ENCODE data around the gene ACAA1.
"Not testable (repeated sequence)": the region's sequence is repeated elsewhere in the genome, so short reads cannot be mapped to it uniquely, and the experiment has no call there.

ACAA1 gene

DNA sequence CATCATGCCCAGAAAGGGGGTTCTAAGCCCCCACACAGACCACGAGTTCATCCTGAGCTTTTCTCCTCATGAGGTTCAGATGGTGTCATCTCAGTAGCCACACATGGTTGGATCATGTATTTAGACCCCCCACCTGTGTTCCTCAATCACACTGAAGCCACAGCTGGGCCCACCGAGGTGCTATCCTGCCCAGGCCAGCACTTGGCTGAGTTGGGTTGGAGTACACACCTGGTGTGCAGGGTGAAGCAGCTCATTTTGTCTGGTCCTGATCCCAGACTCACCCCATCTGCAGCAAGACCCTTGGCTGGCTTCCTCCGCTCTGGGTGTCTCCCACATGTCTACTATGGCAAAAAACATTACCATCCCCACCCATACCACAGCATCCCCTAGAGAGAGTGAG, 41.9 kb downstream of the ACAA1 start:
- H3K27me3 Mint-ChIP-seq (ENCODE audit: low read depth, poor library complexity): peaks cover 50% of the 10 kb centered on the region
- no peak overlapping the region for H3K4me3 Mint-ChIP-seq

DNA sequence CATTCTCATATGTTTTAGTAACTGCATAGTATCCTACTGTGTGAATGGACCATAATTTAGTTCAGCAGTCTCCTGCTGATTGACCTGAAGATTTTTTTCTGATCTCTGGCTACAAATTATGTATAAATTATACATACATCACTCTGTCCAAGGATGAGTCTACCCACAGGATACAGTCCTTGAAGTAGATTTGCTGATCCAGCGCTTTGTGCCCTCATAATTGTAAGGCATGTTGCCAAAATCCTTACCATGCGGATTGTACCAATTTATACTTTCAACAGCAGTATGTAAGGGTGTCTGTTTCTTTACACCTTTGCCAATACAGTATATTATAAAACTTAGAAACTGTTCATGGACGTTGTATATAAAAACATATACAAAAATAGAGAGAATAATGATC, 46.5 kb downstream of the ACAA1 start:
- peaks cover 59% of the 10 kb centered on the region for H3K27me3 Mint-ChIP-seq (ENCODE audit: low read depth, poor library complexity)
- H3K9me3 Mint-ChIP-seq: peaks cover 4% of the 10 kb centered on the region
- TF ChIP-seq, protein P1, sequence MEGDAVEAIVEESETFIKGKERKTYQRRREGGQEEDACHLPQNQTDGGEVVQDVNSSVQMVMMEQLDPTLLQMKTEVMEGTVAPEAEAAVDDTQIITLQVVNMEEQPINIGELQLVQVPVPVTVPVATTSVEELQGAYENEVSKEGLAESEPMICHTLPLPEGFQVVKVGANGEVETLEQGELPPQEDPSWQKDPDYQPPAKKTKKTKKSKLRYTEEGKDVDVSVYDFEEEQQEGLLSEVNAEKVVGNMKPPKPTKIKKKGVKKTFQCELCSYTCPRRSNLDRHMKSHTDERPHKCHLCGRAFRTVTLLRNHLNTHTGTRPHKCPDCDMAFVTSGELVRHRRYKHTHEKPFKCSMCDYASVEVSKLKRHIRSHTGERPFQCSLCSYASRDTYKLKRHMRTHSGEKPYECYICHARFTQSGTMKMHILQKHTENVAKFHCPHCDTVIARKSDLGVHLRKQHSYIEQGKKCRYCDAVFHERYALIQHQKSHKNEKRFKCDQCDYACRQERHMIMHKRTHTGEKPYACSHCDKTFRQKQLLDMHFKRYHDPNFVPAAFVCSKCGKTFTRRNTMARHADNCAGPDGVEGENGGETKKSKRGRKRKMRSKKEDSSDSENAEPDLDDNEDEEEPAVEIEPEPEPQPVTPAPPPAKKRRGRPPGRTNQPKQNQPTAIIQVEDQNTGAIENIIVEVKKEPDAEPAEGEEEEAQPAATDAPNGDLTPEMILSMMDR (IDR thresholded peaks at IDR 0.05): no peak
- H3K36me3 Mint-ChIP-seq (ENCODE audit: low read depth): no peaks in the 10 kb centered on the region
- no peaks in the 10 kb centered on the region for H3K4me1 Mint-ChIP-seq
- no peak overlapping the region for H3K27ac Mint-ChIP-seq
- no peak for DNase-seq
- H3K4me3 Mint-ChIP-seq: no peak overlapping the region

More for the DNA sequence above, 41.9 kb downstream of the ACAA1 start:
- TF ChIP-seq, protein P1 (IDR thresholded peaks at IDR 0.05): no peak
- Mint-ChIP-seq H3K9me3 (no peaks in the 10 kb centered on the region), H3K36me3 (ENCODE audit: low read depth) (no peaks in the 10 kb centered on the region), H3K4me1 (peaks cover 14% of the 10 kb centered on the region), H3K27ac (no peak overlapping the region)
- DNase-seq: no peak

DNA sequence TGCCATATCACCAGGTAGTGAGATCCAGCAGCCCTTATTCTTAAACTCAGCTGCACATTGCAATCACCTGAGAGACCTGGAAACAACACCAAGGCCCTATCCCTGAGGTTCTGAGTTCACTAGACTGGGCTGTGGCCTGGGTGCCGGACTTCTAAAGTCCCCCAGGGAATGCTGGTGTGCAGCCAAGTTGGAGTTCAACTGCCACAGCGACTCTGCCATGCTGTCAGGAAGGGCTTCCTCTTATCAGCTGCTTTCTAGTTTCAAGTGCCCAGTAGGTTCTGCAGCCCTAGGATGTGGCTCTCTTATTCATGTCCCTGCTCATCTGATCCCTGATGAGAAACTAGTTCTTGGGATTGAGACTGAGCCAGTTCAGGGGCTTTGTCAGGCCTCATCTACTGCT, 47.8 kb downstream of the ACAA1 start:
- H3K4me3 Mint-ChIP-seq: no peak overlapping the region
- peaks cover 14% of the 10 kb centered on the region for H3K9me3 Mint-ChIP-seq
- no peak overlapping the region for H3K27ac Mint-ChIP-seq
- no peaks in the 10 kb centered on the region for H3K4me1 Mint-ChIP-seq
- H3K27me3 Mint-ChIP-seq (ENCODE audit: low read depth, poor library complexity): peaks cover 68% of the 10 kb centered on the region
- no peak for DNase-seq
- peaks cover 4% of the 10 kb centered on the region for H3K36me3 Mint-ChIP-seq (ENCODE audit: low read depth)
- TF ChIP-seq, protein P1 (IDR thresholded peaks at IDR 0.05): no peak

DNA sequence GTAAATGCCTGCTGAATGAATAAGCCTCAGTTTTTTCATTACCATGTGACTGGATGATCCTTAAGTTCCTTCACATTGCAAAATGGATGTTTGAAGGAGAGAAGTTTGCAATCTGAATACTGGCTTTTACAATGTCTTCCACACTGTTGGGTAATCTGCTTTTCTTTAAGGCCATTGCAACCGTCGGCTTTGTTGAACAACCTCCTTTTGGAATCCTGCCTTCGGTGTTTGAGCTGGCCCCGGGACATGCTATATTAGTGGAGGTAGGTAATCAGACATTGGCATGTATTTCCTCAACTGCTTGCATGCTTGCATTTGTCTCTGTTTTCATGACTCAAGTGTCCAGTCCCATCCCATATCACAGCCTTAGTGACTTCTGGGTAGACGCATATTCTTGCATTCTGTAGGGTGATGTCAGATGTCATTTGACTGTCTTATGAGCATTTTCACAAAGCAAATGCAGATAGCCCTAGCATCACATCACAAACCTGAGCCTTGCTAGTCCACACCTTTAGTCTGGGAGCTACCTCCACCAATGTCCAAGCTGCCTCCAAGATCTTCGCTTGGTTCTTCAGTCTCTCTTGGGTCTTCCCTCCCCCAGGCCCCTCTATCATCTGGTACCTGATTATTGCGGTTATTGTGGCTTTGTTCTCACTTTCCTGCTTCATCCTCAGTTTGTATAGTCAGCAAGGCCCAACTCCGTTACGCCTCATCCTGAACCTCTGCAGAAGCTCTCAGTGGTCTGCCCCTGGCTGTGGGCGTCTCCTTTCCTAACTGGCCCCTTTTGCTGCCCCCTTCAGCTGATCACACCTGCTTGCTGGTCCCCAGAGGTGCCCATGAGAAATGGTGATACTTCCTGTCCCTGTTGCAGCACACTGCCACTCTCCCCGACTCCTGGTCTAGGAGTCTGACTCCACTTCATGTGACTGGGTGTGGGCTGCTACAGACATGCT, 48.5 kb downstream of the ACAA1 start:
- no peak for DNase-seq
- H3K27me3 Mint-ChIP-seq (ENCODE audit: low read depth, poor library complexity): peaks cover 64% of the 10 kb centered on the region
- no peaks in the 10 kb centered on the region for H3K4me1 Mint-ChIP-seq
- peaks cover 21% of the 10 kb centered on the region for H3K9me3 Mint-ChIP-seq
- no peak overlapping the region for H3K4me3 Mint-ChIP-seq
- H3K36me3 Mint-ChIP-seq (ENCODE audit: low read depth): peaks cover 8% of the 10 kb centered on the region
- H3K27ac Mint-ChIP-seq: peak overlapping the region; percentile 31
- TF ChIP-seq, protein P1 (IDR thresholded peaks at IDR 0.05): no peak

DNA sequence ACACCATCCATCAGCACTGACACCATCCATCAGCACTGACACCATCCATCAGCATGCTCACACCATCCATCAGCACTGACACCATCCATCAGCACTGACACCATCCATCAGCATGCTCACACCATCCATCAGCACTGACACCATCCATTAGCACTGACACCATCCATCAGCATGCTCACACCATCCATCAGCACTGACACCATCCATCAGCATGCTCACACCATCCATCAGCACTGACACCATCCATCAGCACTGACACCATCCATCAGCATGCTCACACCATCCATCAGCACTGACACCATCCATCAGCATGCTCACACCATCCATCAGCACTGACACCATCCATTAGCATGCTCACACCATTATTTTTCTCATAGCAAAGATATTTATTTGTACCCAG, 49.6 kb downstream of the ACAA1 start:
- Mint-ChIP-seq H3K9me3 (peaks cover 33% of the 10 kb centered on the region), H3K27me3 (ENCODE audit: low read depth, poor library complexity) (peaks cover 56% of the 10 kb centered on the region)
- H3K27ac Mint-ChIP-seq; H3K36me3 Mint-ChIP-seq (ENCODE audit: low read depth); H3K4me3 Mint-ChIP-seq; H3K4me1 Mint-ChIP-seq; DNase-seq: not testable (repeated sequence)

DNA sequence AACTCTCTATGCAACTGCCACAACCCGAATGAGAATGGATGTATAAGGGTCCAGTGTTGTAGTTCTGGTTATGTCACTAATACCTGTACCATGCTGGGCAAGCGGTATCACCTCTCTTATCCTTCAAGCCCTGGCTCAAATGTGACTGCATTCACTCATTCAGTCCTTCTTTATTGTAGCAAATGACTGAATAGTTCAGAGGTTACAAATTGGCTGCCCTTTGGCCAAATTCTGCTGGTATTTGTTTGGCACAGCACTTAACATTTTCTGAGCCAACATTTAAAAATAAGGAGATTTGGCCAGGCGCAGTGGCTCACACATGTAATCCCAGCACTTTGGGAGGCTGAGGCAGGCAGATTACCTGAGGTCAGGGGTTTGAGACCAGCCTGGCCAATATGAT, 50.4 kb downstream of the ACAA1 start:
- no peaks in the 10 kb centered on the region for H3K4me1 Mint-ChIP-seq
- DNase-seq: no peak
- H3K36me3 Mint-ChIP-seq (ENCODE audit: low read depth): peaks cover 8% of the 10 kb centered on the region
- H3K27ac Mint-ChIP-seq: no peak overlapping the region
- no peak overlapping the region for H3K4me3 Mint-ChIP-seq
- TF ChIP-seq, protein P1 (IDR thresholded peaks at IDR 0.05): no peak
- H3K9me3 Mint-ChIP-seq: peaks cover 33% of the 10 kb centered on the region
- H3K27me3 Mint-ChIP-seq (ENCODE audit: low read depth, poor library complexity): peaks cover 52% of the 10 kb centered on the region

Measured in nephron progenitor cell (in vitro differentiated cells).